NCI-H345 treated with DMSO at 0.1 percent for 48 hours (cell line): Measurements from ENCODE around the gene MCF2L.
"Not testable (repeated sequence)": the region's sequence is repeated elsewhere in the genome, so short reads cannot be mapped to it uniquely, and the experiment has no call there.

Experiments
- DNase-seq: peaks from one replicate; lab custom pipeline; 2025; ENCODE audit not compliant: unreplicated experiment; lab: John Stamatoyannopoulos, UW

MCF2L gene

DNA sequence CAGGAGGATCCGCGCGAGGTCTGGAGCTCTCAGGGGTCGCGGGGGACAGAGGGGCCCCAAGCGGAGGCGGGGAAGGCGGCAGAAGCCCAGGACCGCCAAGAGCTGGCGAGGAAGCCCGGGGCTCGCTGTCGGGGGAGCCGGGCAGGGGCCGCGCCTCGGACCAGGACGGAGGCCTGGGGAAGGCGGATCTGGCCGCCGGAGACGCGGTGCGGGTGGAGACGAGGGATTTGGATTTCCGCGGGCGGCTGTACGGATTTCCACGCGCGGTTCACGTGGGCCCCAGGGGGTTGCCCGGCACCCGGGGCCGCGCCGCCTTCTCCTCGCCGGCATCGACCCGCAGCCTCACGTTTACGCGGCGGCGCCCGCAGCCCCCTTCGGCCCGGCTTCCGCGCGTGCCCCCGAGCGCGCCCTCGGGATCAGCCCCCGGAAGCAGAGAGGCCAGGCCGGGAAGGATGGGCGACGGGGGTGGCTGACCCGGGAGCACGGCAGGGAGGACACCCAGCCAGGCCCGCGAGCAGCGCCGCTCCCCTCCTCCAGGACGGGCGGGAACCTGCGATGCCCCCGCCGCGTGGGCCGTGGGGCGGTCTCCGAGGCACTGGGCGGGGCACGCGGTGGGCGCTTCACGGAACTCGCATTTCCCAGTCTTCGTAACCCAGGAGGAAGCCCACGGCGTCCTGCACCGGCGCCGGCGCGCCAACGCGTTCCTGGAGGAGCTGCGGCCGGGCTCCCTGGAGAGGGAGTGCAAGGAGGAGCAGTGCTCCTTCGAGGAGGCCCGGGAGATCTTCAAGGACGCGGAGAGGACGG, 141.2 kb downstream of the MCF2L start:
- no peak for DNase-seq

DNA sequence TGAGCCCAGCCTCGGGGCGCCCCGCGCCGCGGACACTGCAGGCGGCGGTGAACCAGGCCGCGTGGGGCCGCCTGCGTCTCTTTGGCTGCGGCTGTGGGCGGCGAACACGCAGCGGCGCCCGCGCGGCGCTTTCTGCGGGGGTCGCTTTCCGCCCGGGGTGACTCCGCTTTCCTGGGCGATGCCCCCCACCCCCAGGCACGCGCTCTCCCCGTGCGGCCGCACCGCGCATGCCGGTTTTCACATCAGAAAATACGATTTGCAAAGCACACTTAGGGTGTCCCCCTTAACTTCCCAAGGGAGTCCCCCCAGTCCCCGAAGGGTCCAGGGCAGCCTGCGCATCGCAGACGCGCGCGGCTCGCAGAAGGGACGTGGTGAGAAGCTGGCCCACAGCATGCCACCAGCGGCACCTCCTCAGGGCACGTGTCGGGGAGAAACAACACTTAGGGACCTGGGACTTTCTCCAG, 141.9 kb downstream of the MCF2L start:
- no peak for DNase-seq

DNA sequence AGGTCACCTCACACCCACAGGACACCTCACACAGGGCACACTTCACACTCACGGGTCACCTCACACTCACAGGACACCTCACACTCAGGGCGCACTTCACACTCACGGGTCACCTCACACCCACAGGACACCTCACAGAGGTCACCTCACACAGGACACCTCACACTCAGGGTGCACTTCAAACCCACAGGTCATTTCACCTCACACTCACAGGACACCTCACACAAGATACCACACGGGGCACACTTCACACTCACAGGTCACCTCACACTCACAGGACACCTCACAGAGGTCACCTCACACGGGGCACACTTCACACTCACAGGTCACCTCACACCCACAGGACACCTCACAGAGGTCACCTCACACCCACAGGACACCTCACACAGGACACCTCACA, 142.8 kb downstream of the MCF2L start:
- DNase-seq = not testable (repeated sequence)

DNA sequence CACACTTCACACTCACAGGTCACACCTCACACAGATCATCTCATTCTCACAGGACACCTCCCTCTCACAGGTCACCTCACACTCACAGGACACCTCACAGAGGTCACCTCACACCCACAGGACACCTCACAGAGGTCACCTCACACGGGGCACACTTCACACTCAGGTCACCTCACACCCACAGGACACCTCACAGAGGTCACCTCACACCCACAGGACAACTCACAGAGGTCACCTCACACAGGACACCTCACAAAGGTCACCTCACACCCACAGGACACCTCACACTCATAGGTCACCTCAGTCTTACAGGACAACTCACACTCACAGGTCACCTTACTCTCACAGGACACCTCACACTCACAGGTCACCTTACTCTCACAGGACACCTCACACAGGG, 143.5 kb downstream of the MCF2L start:
- DNase-seq = not testable (repeated sequence)

DNA sequence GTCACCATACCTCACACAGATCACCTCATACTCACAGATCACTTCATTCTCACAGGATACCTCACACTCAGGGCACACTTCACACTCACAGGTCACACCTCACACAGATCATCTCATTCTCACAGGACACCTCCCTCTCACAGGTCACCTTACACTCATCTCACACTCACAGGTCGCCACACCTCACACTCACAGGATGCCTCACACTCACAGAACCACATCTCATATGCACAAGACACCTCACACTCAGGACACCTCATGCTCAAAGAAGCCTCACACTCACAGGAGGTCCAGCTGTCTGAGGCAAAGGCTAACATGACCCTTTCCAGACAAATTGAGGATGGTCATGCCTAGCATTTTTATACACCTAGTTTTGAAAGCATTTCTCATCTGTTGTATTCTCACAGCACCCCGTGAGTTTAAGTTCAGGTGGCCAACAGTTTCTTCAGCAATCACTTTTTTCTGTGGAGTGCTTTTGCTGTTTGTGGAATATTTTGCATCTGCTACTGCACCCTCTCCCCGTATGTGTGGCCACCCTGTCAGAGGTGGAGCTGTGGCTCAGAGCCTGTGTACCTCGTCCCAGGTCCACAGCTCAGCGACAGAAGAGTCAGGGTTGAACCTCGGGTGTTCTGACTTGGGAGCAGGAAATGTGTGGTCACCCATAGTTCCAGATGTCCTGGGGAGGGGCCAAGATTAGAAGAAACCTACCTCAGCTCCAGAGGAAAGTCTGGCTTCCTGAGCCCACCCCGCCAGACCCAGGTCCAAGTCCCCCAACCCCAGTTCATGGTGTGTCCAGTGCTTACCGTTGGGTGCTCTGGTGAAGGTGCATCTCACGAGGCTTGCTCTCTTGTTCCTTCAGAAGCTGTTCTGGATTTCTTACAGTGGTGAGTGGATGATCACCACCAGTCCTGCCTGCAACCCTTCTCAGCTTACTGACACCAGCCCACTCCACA, 144.2 kb downstream of the MCF2L start:
- DNase-seq = no peak

DNA sequence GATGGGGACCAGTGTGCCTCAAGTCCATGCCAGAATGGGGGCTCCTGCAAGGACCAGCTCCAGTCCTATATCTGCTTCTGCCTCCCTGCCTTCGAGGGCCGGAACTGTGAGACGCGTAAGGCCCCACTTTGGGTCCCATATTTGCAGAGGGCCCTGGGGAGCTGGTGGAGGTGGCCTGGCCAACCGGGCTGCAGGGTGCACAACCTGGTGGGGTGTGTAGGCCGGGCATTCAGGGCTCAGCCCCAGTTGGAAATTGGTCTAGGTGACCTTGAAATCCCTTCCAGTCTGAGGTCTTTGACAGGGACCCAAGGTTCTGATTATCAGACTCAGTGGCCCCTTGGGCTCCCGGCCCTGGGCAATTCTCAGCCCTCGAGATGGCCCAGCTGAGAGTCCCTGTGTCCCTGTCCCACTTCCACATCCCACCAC, 144.8 kb downstream of the MCF2L start:
- no peak for DNase-seq

DNA sequence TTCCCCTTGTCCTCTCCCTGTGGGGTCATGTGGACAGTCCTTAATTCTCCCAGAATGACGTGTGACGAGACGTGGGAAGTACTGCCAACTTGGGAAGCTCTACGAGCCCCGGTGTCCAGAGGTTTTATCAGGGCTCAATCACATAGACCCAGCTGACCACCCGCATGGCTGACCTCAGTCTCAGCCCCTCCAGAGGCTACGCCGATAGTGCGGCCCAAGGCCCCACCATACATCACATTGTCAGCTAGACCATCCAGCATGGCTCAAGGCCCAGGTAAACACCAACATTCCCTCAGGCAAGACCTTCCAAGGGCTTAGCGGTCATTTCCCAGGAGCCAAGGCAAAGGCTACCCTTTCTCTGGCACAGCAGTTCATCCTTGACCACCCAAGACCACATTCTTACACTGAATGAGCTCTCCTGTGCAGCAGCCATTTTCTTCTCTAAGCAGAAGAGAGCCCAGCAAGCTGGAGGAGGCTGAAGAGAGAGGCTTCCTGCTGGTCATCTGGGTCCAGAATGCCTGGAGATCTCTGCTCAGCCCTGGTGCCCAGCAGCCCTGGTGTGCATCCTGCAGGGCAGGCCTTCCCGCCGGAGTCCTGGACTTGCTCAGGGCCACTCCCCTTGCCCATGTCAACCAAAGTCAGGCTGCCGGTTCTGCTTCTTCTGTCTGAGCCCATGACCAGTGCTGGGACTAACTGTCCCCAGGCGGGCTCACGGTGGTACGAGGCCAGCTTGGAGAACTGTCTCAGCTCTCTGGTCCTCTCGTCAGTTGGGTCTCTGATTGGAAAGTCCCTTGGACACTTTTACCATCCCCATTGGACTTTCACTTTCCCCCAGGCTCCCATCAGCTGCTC, 145.7 kb downstream of the MCF2L start:
- no peak for DNase-seq

DNA sequence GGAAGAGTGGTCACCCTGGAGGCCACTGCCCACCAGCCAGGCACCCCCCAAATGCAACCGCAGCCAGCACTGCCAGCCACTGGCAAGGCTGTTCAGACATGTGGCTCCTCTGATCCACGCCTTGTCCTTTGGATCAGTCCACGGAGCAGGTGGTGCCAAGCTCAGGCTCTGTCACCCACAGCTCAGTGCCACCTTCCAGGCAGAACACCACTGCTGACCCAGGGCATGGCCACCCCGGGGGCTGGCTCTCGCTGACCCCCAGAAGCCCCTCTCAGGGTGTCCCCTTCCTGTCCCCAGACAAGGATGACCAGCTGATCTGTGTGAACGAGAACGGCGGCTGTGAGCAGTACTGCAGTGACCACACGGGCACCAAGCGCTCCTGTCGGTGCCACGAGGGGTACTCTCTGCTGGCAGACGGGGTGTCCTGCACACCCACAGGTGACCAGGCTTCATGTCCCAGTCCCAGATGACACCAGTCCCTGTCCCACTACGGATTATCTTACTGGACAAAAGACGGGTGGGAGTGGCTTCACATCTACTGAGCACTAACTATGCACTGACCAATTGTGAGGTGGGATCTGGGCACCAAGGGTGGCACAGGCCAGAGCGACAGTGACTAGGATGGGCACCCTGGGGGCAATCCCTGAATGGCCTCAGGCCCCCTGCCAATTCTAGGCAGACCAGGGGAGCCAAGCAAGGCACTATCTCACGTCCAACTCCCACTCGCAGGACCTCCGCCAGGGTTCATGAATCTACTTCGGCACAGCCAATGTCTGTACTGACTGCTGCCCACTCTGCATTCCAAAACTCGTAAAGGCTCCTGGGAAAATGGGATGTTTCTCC, 146.6 kb downstream of the MCF2L start:
- no peak for DNase-seq

DNA sequence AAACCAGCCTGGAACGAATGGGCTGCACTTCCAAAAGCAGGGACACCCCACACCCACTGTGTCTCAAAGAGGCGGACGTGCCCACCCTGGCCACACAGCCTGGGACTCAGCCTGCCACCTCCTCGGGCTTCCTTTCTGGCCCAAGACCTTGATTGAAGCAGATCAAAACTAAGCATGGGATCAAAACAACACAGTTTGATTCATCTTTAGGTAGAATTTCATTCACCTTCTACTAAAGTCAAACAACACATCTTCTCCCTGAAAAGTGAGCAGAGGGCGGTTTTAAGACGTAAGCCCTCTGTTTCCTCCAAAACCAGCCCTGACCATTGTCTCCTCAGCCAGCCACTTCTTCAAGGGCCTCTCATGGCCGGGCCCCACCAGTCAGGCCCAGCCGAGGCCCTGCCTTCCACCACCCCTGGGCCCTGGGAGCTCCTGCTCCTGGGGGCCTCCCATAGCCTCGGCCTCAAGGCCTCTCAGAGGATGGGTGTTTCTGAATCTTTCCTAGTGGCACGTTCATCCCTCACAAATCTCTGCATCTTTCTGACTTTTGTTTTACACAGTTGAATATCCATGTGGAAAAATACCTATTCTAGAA, 147.3 kb downstream of the MCF2L start:
- no peak for DNase-seq

DNA sequence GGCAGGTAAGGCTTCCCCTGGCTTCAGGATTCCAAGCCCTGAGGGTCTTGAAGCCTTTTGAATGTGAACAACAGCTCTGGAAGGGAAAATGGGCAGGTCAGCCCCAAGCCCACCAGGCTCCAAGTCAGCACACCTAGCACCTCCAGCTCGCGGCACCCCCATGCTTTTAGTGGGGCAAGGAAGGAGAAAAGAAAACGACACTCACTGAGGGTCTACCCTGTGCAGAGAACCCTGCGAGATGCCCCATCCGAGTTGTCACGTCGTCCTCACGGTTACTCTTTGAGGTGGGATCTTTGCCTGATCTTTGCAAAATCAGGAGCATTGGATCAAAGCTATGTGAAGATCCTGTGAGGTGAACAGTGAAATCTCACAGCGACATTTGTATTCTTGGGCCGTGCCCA, 147.9 kb downstream of the MCF2L start:
- no peak for DNase-seq

DNA sequence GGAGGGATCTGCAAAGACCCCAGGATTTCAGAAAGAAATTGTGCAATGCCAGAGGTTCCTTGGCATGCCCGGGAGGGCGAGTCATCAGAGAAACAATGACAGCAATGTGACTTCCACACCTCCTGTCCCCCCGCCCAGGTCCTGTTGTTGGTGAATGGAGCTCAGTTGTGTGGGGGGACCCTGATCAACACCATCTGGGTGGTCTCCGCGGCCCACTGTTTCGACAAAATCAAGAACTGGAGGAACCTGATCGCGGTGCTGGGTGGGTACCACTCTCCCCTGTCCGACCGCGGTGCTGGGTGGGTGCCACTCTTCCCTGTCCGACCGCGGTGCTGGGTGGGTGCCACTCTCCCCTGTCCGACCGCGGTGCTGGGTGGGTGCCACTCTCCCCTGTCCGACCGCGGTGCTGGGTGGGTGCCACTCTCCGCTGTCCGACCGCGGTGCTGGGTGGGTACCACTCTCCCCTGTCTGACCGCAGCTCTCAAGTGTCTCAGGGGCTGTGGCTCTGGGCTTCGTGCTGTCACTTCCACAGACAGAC, 148.4 kb downstream of the MCF2L start:
- DNase-seq = no peak

DNA sequence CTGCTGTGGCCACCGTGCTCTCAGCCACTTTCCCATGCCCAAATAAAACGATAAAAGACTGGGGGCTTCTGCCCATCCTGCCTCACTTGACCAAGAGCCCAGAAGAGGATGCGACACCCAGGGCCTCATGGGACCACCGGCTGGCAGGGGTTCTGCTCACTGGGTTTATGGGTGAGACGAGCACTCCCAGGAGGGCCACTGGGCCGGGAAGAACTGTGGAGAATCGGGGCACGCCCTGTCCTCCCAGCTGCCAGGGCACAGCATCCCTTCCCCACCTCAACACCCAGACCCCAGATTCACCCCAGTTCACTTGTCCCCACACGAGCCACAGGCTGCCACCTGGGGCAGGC, 148.9 kb downstream of the MCF2L start:
- no peak for DNase-seq

DNA sequence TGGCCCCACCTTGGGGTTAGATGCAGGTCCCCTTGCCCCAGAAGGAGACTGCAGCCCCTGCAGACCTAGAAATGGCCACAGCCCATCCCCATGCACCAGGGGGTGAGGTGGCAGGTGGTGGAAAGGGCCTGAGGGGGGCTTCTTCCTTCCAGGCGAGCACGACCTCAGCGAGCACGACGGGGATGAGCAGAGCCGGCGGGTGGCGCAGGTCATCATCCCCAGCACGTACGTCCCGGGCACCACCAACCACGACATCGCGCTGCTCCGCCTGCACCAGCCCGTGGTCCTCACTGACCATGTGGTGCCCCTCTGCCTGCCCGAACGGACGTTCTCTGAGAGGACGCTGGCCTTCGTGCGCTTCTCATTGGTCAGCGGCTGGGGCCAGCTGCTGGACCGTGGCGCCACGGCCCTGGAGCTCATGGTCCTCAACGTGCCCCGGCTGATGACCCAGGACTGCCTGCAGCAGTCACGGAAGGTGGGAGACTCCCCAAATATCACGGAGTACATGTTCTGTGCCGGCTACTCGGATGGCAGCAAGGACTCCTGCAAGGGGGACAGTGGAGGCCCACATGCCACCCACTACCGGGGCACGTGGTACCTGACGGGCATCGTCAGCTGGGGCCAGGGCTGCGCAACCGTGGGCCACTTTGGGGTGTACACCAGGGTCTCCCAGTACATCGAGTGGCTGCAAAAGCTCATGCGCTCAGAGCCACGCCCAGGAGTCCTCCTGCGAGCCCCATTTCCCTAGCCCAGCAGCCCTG, 149.4 kb downstream of the MCF2L start:
- DNase-seq = no peak

DNA sequence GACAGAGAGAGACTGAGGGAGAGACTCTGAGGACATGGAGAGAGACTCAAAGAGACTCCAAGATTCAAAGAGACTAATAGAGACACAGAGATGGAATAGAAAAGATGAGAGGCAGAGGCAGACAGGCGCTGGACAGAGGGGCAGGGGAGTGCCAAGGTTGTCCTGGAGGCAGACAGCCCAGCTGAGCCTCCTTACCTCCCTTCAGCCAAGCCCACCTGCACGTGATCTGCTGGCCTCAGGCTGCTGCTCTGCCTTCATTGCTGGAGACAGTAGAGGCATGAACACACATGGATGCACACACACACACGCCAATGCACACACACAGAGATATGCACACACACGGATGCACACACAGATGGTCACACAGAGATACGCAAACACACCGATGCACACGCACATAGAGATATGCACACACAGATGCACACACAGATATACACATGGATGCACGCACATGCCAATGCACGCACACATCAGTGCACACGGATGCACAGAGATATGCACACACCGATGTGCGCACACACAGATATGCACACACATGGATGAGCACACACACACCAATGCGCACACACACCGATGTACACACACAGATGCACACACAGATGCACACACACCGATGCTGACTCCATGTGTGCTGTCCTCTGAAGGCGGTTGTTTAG, 150.3 kb downstream of the MCF2L start:
- DNase-seq = no peak

DNA sequence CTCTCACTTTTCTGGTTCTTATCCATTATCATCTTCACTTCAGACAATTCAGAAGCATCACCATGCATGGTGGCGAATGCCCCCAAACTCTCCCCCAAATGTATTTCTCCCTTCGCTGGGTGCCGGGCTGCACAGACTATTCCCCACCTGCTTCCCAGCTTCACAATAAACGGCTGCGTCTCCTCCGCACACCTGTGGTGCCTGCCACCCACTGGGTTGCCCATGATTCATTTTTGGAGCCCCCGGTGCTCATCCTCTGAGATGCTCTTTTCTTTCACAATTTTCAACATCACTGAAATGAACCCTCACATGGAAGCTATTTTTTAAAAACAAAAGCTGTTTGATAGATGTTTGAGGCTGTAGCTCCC, 150.8 kb downstream of the MCF2L start:
- DNase-seq = no peak

DNA sequence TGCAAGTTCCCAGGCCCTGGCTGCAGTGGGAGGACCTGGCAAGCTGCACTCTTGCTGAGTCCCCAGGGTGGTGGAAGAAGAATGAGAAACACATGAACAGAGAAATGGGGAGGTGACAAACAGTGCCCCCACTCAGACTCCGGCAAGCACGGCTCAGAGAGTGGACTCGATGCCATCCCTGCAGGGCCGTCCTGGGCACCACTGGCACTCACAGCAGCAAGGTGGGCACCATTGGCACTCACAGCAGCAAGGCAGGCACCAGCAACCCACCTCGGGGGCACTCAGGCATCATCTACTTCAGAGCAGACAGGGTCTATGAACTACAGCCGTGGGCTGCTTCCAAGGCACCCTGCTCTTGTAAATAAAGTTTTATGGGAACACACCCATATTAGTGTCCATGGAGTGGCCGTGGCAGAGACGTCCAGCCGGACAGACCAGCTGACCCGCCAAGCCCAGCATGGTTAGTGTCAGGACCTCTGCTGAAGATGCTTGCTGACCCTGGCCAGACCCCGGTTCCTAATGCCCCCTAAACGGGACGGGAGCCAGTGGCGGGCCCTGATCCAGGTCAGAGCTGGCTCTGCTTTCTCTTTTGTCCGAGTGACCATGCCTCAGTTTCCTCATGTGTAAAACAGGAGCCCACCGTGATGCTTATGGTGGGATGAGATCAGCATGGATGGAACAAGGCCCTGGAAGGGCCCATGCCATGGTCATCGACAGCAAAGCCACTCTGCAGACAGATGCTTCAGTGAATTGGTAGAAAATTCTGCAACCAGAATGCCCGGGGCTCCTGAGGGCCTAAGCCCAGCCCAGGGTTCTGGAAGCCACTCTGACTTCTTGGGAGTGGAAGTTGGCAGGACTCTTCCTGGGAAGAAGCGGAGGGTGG, 151.5 kb downstream of the MCF2L start:
- DNase-seq = no peak

DNA sequence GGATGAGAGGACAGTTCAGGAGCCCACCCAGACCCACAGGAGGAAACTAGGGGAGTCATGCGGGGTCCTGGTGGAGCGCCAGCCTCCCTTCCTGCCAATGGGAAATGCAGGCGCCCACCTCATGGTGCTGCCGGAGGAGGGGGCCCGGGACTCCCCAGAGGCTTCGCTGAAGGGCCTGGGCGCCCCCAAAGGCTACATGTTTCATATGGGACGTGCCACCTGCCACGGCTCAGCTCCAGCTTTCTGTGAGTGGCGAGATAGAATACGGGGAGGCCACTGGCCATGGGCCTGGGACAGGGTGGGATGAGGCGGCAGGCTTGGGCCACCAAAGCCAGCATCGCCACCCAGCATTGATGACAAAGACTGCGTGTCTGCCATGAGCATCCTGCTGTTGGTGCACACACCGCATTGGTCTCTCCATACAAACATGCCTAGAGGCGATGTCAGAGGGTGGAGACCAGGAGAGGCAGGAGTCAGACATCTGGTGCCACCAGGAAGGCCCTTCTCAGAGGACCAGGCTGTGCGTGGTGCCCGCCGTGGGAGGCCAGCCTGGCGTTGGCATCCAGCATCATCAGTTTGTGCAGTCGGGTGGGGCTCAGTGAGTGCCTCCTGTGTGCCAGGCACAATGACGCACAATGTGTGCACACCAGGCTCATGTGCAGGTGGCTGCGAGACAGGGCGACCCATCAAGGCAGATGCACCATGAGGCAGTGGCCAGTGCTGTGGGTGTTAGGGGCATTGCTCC, 152.3 kb downstream of the MCF2L start:
- no peak for DNase-seq
